ENCODE data around the gene MSH5.
"Not testable (repeated sequence)": the region's sequence is repeated elsewhere in the genome, so short reads cannot be mapped to it uniquely, and the experiment has no call there.

Gene MSH5

DNA sequence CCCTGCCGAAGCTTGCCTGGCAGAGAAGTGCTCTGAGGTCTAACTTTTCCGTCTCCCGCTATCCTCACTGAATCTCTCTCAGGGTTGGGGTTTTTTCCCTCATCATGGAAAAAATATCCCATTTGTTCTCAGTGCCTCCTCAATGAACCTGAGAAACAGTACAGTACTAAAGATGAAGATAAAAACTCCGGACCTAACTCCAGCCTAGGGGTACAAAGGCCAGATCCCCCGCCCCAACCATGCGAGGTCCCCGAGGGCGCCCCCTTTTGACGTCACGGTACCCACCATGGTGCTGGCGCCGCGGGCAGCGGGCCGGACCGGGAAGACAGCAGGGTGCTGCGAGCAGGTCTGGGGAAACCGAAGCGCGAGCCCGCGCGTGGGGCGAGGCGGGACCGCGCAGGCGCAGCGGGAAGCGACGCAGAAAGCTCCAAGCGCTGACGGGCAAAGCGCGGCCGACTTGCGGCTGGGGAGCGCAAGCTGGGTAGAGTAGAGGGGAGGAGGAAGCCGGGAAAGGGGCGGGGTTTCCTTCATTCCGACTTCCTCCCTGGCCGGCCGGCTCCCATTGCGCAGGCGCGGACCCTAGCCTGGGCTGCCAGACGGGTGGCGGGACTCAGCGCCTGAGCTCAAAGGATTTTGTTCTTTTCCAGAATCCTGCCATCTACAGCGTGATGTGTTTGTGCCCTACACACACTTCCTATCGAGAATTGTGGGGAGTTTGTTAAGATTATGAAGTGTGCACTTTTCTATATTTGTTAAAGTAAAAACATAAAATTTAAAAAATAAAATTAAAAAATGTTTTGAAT lies 66.9 kb downstream of the MSH5 start, which contains the start of gene LSM2:
Gene LSM2, minus strand, starts transcription at position 497 of the 803 bp plus-strand sequence. Its CDS starts 209 bp downstream, at position 288.
- DNase-seq: peak; percentile 96 to 98

GRCh38 chr6:31808599-31808998 lies 68.8 kb downstream of the MSH5 start:
- DNase-seq: not testable (repeated sequence)

GRCh38 chr6:31811645-31812044 lies 71.8 kb downstream of the MSH5 start:
- no peak for DNase-seq

Measured in CD4-positive, alpha-beta T cell treated with Interleukin-1 beta for 1 hour (primary cell).